ENCODE data around the gene IZUMO4. TPM values are rescaled to one million over a fixed set of nuclear protein-coding genes. Genes with fewer than 3 reads are reported as not detected.
"Not testable (repeated sequence)": the region's sequence is repeated elsewhere in the genome, so short reads cannot be mapped to it uniquely, and the experiment has no call there.

The IZUMO4 gene
- total RNA-seq, 8 experiments from 2014 or later: 1.6 to 4.5 (median 3.2) TPM

GRCh38 chr19:2121416-2122051 lies 24.8 kb downstream of the IZUMO4 start:
- 97 to 100% (median 100%) methylated on average over 1 to 10 of the region's 27 CpGs; no CpG with 5 or more reads in 7 of the 10 experiments for WGBS, 10 experiments
- Histone ChIP-seq H3K4me1 (replicated peaks in 1 of 2) (no peaks in the 10 kb centered on the region), H3K4me3 (no peak overlapping the region), H3K27ac (no peak overlapping the region)
- ATAC-seq (replicated peaks in 6 of 8): peak in 4 of 8 experiments; percentile 4 to 24 (median 21)
- in situ Hi-C loops (cut with MboI; ENCODE audit: low pct_unique_long_range_greater_than_20kb in 2 of 9, low sequenced_read_pairs in 9 of 9, unreplicated experiment in 9 of 9): no loop called here

- Histone ChIP-seq H3K27ac (no peak overlapping the region), H3K4me3 (no peak overlapping the region), H3K4me1 (replicated peaks in 1 of 2) (no peaks in the 10 kb centered on the region)
- ATAC-seq (replicated peaks in 6 of 8): peak in 2 of 8 experiments; percentile 2 to 7
- 81 to 100% (median 100%) methylated on average over 4 to 6 of the region's 15 CpGs; no CpG with 5 or more reads in 7 of the 10 experiments for whole genome bisulfite sequencing, 10 experiments
- in situ Hi-C loops (cut with MboI; ENCODE audit: low pct_unique_long_range_greater_than_20kb in 2 of 9, low sequenced_read_pairs in 9 of 9, unreplicated experiment in 9 of 9): no loop called here
These were observed 25.5 kb downstream of the IZUMO4 start for GRCh38 chr19:2122251-2122650.

DNA sequence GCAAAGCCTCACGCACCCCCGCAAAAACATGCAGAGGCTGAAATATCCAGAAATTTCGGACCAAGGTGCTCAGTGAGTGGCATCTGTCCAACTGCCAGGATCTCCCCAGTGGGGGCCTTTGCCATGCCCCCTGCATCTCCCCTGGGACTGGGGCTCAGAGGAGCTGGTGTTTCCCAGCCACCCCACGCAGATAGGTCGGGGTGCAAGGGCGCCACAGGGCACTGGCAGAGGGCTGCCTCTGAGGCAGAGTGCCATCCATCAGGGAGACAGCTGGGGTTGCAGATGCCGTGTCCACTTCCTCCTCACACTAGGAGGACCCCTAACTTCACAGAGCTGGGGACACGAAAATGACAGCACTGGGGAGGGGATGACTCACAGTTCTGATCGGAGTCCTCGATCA lies 26.3 kb downstream of the IZUMO4 start:
- Histone ChIP-seq H3K4me3 (no peak overlapping the region), H3K27ac (no peak overlapping the region), H3K4me1 (replicated peaks in 1 of 2) (no peaks in the 10 kb centered on the region)
- ATAC-seq (replicated peaks in 6 of 8): no peak
- in situ Hi-C loops (cut with MboI; ENCODE audit: low pct_unique_long_range_greater_than_20kb in 2 of 9, low sequenced_read_pairs in 9 of 9, unreplicated experiment in 9 of 9): no loop called here
- WGBS, 10 experiments: 93 to 100% (median 98%) methylated on average over 1 to 3 of the region's 10 CpGs; no CpG with 5 or more reads in 6 of the 10 experiments

DNA sequence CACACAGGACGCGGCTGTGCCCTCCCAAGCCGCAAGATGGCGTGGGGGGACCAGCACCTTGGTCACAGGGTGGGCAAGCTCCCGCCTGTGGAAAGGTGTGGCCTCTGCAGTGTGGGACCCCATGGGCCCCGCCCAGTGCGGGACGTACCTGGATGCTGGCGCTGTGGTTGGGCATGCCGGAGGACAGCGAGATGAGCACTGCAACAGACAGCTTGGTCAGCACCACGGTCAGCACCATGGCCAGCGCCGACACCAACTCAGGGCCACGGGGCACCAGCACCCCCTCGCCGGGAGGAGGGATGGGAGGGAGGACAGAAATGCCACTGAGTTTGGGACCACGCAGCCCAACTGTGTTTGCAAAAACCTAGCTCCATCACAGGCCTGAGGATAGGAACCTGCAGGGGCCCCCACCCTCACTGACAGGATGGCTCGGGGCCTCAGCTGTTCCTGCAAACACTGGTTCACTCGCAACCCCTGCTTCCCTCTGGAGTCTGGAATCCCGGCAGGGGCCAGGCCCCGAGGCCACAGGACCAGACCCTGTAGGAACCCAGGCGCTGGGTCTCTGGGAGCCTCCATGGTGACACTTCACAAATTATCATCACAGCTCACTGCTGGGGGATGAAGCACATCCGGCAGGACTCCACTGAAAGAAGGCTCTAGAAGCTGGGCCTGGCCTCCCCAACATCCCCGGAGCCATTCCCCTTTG lies 27.1 kb downstream of the IZUMO4 start:
- WGBS, 10 experiments: 63 to 100% (median 93%) methylated on average over 1 to 6 of the region's 25 CpGs; no CpG with 5 or more reads in 4 of the 10 experiments
- in situ Hi-C loops (cut with MboI; ENCODE audit: low pct_unique_long_range_greater_than_20kb in 2 of 9, low sequenced_read_pairs in 9 of 9, unreplicated experiment in 9 of 9): no loop called here
- H3K4me1 ChIP-seq (replicated peaks in 1 of 2): no peaks in the 10 kb centered on the region
- no peak overlapping the region for H3K27ac ChIP-seq
- peak in 3 of 8 experiments; percentile 11 to 32 (median 16) for ATAC-seq (replicated peaks in 6 of 8)
- H3K4me3 ChIP-seq: no peak overlapping the region

DNA sequence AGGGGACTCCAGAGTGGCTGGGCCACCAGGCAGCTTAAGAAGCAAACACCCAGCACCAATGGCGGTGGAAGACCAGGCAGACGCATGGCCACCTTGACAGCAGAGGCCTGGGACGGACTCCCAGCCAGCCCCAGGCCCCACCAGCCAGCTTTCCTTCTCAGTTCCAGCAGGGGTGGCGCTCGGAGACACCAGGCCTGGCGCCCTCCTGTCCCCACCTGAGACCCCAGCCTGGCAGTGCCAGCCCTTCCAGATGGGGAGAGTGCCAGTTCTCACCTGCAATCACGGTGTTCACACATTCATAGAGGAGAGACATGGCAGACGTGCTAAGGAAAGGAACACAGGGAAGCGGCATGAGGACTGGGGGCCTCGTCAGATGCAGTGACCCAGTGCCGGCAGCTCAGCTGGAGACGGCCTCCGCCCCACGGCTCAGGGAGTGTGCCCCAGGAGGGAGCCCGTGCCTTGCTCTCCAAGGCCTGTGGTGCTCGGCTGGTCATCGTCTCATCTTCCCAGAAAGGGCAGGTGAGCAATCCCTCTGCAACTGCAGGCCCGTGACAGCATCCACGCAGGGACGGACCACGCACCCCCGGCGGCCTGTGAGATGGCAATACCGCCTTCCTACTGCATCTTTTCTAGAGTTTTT lies 30.3 kb downstream of the IZUMO4 start:
- no peak overlapping the region for H3K4me3 ChIP-seq
- WGBS, 10 experiments: 96 to 100% (median 100%) methylated on average over 1 to 4 of the region's 24 CpGs; no CpG with 5 or more reads in 7 of the 10 experiments
- in situ Hi-C loops (cut with MboI; ENCODE audit: low pct_unique_long_range_greater_than_20kb in 2 of 9, low sequenced_read_pairs in 9 of 9, unreplicated experiment in 9 of 9): no loop called here
- ATAC-seq (replicated peaks in 6 of 8): no peak
- no peak overlapping the region for H3K27ac ChIP-seq
- no peaks in the 10 kb centered on the region for H3K4me1 ChIP-seq (replicated peaks in 1 of 2)

- in situ Hi-C loops (cut with MboI; ENCODE audit: low pct_unique_long_range_greater_than_20kb in 2 of 9, low sequenced_read_pairs in 9 of 9, unreplicated experiment in 9 of 9): no loop called here
- peak in 5 of 8 experiments; percentile 64 to 85 (median 84) for ATAC-seq (replicated peaks in 6 of 8)
- 80 to 100% (median 90%) methylated on average over 1 to 8 of the region's 19 CpGs; no CpG with 5 or more reads in 3 of the 10 experiments for WGBS, 10 experiments
- Histone ChIP-seq H3K27ac (no peak overlapping the region), H3K4me1 (replicated peaks in 1 of 2) (no peaks in the 10 kb centered on the region), H3K4me3 (no peak overlapping the region)
These were observed 31.0 kb downstream of the IZUMO4 start for GRCh38 chr19:2127758-2128157.

GRCh38 chr19:2128252-2128651 lies 31.5 kb downstream of the IZUMO4 start:
- H3K4me3 ChIP-seq; in situ Hi-C loops (cut with MboI; ENCODE audit: low pct_unique_long_range_greater_than_20kb in 2 of 9, low sequenced_read_pairs in 9 of 9, unreplicated experiment in 9 of 9); H3K27ac ChIP-seq; H3K4me1 ChIP-seq (replicated peaks in 1 of 2): not testable (repeated sequence)
- WGBS, 10 experiments: 67% methylated on average over 2 of the region's 34 CpGs; no CpG with 5 or more reads in 9 of the 10 experiments
- peak in 4 of 8 experiments; percentile 7 to 57 (median 32) for ATAC-seq (replicated peaks in 6 of 8)

- H3K27ac ChIP-seq: no peak overlapping the region
- H3K4me3 ChIP-seq: no peak overlapping the region
- H3K4me1 ChIP-seq (replicated peaks in 1 of 2): no peaks in the 10 kb centered on the region
- no peak for ATAC-seq (replicated peaks in 6 of 8)
- in situ Hi-C loops (cut with MboI; ENCODE audit: low pct_unique_long_range_greater_than_20kb in 2 of 9, low sequenced_read_pairs in 9 of 9, unreplicated experiment in 9 of 9): no loop called here
- 100% methylated on average over 1 of the region's 21 CpGs; no CpG with 5 or more reads in 8 of the 10 experiments for WGBS, 10 experiments
These were observed 32.3 kb downstream of the IZUMO4 start for GRCh38 chr19:2129022-2129421.

GRCh38 chr19:2129486-2129885 lies 32.8 kb downstream of the IZUMO4 start:
- Histone ChIP-seq H3K4me3 (no peak overlapping the region), H3K4me1 (replicated peaks in 1 of 2) (no peaks in the 10 kb centered on the region), H3K27ac (no peak overlapping the region)
- 97 to 100% (median 100%) methylated on average over 2 to 10 of the region's 11 CpGs; no CpG with 5 or more reads in 7 of the 10 experiments for WGBS, 10 experiments
- in situ Hi-C loops (cut with MboI; ENCODE audit: low pct_unique_long_range_greater_than_20kb in 2 of 9, low sequenced_read_pairs in 9 of 9, unreplicated experiment in 9 of 9): no loop called here
- no peak for ATAC-seq (replicated peaks in 6 of 8)

DNA sequence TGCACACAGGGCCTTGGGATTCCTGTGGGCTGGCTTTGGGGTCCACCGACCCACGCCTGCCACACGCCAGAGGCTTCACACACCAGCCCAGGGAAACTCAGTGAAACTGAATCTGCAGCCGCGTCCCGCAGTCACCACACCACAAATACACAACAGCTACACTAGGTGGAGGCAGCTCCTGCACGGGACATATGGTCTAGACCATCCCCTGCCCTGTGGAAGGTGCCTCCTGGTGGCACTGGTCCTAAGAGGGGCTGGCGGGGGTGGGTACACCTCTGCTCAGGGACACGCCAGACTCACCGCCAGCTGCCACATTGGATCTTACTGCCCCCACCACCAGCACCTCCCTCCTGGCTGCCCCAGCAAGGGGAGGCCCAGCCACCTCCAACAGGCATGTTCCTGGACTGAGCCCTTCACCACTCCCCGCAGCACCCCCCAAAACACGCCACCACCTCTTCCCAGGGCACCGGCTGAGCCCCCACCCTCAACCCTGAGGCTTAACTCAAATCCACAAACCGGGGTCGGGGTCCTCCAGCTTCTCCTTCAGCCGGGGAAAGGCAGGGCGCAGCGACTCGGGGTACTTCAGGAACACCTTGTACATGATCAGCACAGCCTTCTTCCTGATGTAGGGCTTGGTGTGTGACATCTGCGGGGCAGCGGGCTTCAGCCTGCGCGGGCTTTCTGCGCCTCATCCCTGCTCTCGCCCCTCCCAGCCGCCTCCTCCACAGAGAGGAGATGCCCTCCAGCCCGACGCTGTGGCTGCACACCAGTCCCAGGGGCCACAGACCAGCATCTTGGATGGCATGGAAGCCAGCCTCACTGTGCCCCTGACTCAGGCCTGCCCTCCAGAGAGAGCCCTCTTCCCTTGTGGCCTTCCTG lies 33.4 kb downstream of the IZUMO4 start:
- peak in 1 of 8 experiments; percentile 11 for ATAC-seq (replicated peaks in 6 of 8)
- H3K27ac ChIP-seq: no peak overlapping the region
- 90 to 100% (median 90%) methylated on average over 1 to 4 of the region's 28 CpGs; no CpG with 5 or more reads in 7 of the 10 experiments for WGBS, 10 experiments
- in situ Hi-C loops (cut with MboI; ENCODE audit: low pct_unique_long_range_greater_than_20kb in 2 of 9, low sequenced_read_pairs in 9 of 9, unreplicated experiment in 9 of 9): no loop called here
- no peak overlapping the region for H3K4me3 ChIP-seq
- no peaks in the 10 kb centered on the region for H3K4me1 ChIP-seq (replicated peaks in 1 of 2)

- in situ Hi-C loops (cut with MboI; ENCODE audit: low pct_unique_long_range_greater_than_20kb in 2 of 9, low sequenced_read_pairs in 9 of 9, unreplicated experiment in 9 of 9); ATAC-seq (replicated peaks in 6 of 8); H3K4me1 ChIP-seq (replicated peaks in 1 of 2); H3K4me3 ChIP-seq; H3K27ac ChIP-seq: not testable (repeated sequence)
- 83 to 98% (median 89%) methylated on average over 1 to 9 of the region's 67 CpGs; no CpG with 5 or more reads in 6 of the 10 experiments for WGBS, 10 experiments
These were observed 34.6 kb downstream of the IZUMO4 start for GRCh38 chr19:2131012-2131975.
